DMS114 treated with DMSO at 0.1 percent for 48 hours (cell line): Measurements from ENCODE around the gene NUDT4B.
"Not testable (repeated sequence)": the region's sequence is repeated elsewhere in the genome, so short reads cannot be mapped to it uniquely, and the experiment has no call there.

Source experiments
- DNase-seq: peaks from one replicate; lab custom pipeline; 2025; ENCODE audit not compliant: unreplicated experiment; lab: John Stamatoyannopoulos, UW

NUDT4B gene

DNA sequence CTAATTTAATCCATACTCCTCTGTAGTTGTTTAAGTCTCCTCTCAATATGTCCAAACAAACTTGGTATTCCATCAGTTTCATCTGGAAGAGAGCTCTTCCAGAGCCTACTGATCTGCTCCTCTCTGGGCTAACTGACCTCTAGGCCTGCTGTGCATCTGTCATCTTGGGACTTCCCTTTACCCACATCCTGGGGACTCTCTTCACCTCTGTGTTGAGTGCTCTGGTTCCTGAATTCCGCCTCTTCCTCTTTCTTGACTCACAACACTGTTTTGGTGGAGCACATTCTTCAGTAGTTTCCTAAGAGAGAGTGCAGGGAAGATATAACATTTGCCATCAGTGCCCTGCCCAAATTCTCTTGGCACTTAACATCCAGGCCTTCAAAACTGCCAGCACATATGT, 13.0 kb upstream of the NUDT4B start:
- not testable (repeated sequence) for DNase-seq

DNA sequence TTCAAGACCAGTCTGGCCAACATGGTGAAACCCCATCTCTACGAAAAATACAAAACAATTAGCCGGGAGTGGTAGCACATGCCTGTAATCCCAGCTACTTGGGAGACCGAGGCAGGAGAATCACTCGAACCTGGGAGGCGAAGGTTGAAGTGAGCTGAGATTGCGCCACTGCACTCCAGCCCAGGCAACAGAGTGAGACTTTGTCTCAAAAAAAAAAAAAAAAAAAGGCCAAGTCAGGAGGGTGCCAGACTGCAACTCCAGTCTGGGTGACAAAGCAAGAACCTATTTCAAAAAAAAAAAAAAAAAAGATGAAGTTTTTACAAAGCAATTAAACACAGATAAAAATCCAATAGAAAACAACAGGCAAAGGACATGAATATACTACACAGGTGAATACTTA, 9.9 kb upstream of the NUDT4B start:
- not testable (repeated sequence) for DNase-seq

DNA sequence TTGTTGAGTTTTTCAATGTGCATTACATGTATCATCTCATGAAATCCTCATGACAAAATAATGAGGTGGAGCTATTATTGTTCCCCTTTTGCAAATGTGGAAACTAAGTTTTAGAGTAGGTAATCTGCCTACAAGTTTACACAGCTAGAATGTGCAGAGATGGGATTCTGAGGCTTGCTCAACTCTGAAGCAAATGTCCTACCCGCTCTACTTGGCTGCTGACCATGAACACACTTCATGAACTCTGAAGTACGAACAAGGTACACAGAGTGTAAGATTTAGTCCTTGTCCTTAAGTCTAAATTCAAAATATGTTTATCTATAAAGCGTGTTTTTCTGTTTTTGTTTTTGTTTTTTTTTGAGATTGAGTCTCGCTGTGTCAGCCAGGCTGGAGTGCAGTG, 5.4 kb upstream of the NUDT4B start:
- DNase-seq = not testable (repeated sequence)

DNA sequence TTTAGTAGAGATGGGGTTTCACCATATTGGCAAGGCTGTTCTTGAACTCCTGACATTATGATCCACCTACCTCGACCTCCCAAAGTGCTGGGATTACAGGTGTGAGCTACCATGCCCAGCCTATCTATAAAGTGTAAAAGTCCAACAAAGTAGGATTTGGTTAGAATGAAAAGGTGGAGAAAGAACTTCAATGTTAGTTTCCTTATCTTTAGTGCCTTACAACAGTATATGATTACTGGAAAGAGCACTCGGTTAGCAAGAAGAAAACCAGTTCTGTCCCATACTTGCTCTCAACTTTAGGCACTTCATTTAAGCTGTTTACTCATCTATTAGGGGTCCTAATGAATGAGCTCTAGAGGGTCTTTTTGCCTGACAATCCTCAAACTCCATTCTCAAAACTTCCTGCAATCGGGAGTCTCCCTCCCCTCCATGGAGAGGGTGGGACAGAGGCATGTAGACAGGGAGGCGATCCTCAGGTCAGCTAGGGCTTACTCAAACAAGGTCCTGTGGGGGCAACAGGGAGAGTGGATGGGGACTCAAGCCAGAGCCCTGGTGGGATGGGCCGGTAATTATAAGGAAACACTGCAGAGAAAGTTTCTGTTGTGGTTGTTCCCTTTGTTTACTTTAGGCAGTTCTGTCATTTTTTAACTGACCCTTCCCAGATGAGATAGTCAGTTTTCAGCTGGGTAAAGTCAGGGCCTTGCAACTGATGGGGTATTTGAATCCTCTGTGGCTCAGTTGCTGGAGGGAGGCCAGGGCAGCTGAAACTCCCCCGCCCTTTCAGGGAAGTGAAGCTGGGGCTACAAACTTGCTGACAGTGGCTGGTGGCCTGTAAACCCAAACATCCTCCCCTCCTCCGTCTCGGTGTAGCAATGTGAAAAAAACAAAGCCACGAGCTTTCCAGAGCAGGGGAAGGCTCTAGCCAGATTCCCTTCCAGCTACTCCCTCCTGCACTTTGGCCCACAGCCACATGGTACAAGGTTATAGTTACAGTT, 4.6 kb upstream of the NUDT4B start:
- DNase-seq = not testable (repeated sequence)

DNA sequence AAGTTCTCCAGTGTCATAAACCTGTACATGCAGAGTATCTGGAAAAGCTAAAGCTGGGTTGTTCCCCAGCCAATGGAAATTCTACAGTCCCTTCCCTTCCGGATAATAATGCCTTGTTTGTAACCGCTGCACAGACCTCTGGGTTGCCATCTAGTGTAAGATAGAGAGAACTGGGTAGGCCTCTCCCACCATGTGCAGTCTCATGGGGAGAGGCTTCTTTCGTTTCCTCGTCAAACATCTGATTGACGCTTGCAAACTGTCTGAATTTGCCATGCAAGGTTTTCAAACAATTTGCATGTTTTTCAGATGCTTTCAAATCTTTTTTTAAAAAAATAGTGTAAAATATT, 734 bp downstream of the NUDT4B start:
- DNase-seq = not testable (repeated sequence)

DNA sequence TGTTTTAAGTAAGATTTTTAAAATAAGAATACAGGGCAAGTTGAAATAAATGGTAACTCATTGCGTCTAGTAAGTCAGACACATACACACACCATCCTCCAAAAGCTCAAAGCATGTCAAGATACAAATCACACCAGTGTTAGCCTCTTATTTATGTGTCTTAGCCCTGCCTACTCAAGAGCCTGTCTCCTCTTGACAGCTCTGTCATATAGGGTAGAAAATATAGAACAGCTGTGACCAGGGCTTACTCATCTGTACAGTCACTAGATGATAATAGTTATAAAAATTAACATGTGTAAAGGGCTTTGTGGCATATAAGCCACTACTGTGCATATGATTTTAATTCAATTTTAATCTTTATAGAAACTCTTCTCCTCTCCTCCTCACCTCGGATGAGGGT, 7.7 kb downstream of the NUDT4B start:
- not testable (repeated sequence) for DNase-seq

DNA sequence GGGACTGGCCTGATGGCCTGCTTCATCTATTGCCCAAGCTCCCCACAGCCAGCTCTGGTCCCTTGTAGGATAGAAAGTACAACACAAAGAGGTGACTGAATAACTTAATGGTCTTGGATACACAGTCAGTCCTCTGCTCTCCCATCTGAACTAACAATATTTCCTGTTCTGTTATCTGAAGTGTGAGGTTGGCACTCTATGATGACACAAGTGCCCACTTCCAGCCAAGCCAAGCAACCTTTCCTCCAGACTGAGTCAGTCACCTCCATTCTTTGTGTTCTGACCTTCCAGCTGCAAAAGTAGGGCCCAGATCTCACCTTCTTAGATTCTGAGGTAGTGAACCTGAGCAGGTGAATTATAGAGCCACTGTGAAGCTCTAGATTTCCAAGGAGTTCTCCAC, 8.9 kb downstream of the NUDT4B start:
- DNase-seq = not testable (repeated sequence)

DNA sequence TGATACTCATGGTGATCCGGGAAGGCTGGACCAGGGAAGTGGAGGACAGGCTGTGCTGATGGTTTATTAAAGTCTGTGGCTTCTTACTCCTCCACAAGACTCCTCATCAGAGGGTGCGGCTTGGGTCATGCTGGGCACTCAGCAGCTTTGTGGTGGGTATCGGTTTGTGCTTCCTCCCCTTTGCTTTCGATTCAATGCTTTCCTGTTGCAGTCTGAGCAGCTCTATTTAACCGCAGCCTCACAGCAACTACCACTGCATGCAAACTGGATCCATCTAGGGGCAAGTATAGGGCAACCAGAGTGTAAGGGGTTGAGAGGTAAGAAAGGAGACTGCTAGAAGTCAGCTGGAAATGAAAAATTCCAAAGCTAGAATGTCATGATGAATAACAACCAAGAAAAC, 9.8 kb downstream of the NUDT4B start:
- DNase-seq = not testable (repeated sequence)

DNA sequence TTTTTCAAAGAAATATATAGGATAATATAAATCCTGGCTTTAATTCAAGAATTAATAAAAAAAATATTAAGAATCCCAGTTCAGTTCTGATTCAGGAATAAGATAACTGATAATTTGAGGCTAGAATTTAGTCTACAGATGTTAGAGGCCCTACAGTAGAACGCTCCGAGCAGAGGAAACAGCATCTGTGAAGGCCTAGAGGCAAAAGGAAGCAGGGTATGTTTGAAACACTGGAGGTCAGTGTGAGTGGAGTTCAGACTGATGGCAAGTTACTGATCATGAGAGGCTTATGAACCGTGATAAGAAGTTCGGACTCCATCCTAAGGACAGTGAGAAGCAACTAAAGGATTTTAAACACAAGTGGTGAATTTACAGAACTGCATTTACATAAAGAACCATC, 10.4 kb downstream of the NUDT4B start:
- DNase-seq = not testable (repeated sequence)

DNA sequence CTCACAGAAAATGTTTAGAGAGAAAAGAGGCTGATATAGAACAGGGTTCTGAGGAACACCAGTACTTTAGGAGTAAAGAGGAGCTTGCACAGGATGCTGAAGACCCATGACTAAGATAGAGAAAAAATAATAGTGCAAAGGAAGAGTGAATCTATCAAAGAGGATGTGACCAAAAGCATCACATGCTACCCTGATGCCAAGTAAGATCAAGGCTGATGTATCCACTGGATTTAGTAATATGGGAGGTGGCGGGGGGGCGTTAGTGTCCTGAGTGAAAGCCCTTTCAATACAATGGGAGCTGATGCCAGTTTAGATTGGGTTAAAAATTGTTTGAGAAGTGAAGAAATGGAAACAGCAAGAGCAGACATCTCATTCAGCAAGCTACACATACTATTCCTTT, 11.2 kb downstream of the NUDT4B start:
- DNase-seq = not testable (repeated sequence)

DNA sequence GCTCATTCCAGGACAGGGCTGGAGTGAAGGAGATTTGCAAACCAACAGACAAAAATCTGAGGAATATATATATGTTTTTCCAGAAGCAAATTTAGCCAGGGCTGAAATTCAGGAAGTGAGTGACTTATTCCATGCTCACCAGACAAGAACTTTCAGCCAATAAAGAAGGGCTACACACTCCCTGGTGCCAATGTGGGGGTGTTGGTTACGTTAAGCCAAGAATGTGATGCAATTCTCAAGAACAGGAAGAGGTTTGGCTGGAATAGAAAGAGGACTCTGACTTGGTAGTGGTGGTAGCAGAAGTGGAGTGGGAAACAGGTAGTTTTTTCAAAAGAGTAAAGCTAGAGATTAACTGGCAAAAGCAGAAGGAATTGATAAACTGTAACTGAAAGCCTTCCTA, 11.6 kb downstream of the NUDT4B start:
- not testable (repeated sequence) for DNase-seq

DNA sequence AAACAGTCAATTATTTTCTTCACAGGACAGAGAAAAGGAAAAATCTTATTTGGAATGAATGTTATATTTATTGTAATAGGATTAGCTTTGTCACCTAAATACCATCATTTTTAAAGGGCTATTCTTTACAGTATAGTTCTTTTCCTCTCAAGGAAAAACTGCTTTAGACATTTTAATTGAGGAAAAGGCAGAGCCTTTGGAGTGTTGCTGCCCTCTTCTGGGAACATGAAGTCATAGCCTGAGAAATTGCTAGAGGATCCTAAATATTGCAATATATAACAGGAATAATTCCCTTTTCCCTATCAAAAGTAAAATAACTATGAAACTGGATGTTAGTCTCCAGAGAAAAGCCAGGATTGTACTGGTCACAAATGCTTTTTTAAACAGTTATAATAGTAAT, 12.8 kb downstream of the NUDT4B start:
- DNase-seq = not testable (repeated sequence)

DNA sequence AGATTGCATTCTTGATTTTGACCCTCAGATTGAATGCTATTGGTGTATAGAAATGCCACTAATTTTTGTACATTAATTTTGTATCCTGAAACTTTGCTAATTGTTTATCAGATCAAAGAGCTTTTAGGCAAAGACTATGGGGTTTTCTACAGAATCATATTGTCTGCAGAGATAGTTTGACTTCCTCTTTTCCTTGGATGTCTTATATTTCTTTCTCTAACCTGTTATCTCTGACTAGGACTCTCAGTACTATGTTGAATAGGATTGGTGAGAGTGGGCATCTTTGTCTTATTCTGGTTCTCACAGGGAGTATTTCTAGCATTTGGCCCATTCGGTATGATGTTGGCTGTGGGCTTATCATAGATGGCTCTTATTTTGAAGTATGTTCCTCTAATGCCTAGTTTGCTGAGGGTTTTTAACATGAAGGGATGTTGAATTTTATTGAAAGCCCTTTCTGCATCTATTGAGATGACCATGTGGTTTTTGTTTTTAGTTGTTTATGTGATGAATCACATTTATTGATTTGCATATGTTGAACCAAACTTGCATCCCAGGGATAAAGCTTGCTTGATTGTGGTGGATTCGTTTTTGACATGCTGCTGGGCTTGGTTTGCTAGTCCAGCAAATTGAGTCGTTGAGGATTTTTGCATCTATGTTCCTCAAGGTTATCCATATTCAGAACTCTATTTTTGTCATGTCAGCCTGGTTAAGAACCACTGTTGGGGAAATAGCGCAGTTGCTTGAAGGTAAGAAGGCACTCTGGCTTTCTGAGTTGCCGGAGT, 16.9 kb downstream of the NUDT4B start:
- not testable (repeated sequence) for DNase-seq

DNA sequence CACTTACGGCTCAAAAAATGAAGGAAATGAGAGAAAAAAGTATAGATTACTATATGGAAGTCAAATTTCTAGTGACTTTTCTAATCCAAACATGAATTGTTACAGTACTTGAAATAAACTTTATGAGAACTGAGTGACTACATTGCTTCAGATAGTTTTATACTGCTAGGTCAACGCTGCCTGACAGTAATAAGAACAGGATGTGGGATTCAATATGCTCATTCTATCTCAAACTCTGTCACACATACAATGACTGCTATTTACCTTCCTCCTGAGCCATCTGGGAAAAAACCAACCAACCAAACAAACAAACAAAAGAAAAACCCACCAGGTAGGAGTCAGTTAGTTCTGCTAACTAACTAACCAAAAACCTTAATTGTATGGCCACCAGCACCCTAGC, 20.0 kb downstream of the NUDT4B start:
- DNase-seq = not testable (repeated sequence)

DNA sequence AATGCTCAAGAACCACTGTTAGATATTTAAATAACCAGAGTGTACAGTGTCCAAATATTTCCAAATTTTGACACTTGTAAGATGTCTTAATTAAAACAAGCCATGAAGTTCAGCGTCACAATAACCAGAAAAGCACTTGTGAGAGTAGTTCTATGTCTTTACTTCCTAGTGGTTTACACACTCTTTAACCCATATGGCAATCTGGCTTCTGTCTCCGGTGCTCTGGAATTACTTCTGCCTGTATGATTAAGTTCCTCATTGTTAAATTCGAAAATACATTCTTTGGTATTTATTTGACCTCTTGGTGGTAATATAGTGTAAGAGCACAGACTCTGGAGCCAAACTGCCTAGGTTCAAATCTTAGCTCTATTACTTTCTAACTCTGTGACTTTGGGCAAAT, 20.9 kb downstream of the NUDT4B start:
- DNase-seq = not testable (repeated sequence)

DNA sequence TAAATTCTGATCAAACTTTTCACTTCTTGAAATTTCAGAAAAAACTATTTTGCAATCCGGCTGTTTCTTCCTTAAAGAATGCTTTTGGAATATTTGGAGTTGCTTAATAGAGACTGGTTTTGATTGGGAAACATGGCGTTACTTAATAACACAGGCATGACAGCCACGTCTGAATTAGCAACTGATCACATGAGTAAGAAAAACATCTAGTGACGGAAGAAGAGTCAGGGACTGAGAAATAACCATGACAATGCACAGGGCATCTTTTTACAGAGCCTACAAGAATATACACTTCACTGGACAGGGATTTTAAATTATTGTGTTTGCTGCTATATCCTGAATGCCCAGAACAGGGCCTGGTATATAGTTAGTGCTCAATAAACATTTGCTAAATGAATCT, 25.1 kb downstream of the NUDT4B start:
- not testable (repeated sequence) for DNase-seq

DNA sequence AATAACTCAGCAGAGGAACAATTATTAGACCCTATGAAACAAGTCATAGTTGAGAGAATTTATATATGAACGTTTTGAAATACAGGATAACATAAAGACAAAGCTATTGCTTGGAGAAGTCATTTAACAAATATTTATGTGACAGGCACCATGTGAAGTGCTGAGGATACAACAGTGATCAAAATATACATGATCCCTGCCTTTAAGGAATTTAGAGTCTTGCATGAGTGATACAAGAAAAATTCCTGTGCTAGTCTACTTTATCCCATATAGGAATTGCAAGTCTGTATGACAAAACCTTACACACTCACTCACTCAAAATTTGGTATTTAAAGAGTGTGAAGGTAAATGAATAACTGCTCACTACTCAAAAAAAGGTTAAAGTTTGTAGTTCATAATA, 25.5 kb downstream of the NUDT4B start:
- DNase-seq = not testable (repeated sequence)

DNA sequence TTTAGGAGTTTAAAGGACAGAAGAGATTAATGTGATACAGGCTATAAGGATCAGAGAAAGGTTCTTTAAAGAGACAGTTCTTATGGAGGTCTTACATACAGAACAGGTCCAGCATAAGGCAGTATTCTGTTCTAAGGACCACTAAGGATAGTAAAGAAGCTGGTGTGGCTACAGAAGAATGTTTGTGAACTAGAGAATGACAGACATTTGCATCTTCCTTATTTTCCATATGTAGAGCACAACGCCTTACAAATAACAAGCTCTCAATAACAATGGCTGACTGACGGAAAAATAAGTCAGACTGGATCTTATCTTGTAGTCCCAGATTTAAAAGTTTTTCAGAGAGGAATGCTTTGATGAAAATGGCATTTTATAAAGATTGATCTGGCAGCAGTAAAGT, 26.7 kb downstream of the NUDT4B start:
- DNase-seq = not testable (repeated sequence)

DNA sequence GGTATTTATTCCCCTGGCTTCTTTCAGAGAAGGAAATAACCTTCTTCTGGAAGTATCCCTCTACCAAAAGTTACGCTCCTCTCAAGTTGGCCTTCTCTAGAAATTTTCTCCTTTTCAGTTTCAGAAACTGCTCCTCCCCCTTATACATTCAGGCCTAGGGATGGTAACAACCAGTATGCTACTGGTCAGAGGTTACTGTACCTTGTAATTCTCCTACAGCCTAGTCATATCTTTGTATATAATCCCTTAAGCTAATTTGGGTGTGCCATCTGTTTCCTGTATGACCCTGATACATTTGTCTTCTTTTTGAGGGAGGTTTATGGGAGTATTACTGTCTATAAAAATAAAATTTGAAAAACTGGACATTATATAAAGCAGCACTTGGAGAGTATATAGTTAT, 29.1 kb downstream of the NUDT4B start:
- not testable (repeated sequence) for DNase-seq

DNA sequence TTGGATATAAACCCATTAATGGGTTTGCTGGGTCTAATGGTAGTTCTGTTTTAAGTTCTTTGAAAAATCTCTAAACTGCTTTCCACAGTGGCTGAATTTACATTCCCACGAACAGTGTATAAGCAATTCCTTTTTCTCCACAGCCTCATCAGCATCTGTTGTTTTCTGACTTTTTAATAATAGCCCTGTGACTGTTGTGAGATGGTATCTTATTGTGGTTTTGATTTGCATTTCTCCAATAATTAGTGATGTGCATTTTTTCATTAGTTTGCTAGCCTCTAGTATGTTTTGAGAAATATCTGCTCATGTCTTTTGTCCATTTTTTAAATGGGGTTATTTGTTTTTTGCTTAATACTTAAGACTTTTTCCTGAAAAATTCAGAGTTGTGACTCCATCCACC, 31.8 kb downstream of the NUDT4B start:
- DNase-seq = not testable (repeated sequence)

DNA sequence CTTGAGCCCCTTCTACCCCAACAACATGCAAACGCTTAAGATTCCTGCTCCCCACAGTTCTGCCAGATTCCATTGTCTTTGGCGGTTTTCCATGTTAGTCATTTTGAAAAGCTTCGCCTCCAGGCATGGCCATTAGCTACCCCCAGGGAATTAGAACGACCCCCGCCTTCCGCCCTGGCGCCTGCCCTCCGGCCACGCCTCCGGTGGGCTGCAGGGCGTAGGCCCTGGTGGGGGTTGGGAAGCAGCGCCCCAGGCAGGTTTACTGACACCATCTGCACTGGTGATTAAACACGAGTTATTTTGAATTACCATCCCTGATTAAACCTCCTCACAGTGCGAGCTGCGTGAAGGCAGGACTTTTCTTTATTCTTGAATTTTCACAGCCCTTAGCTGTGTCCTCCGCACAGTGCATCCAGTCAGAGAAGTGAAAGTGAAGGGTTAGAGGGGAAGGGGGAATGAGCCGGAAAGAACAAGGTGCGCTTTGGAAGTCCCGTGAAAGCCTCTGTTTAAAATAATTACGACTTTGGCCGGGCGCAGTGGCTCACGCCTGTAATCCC, 43.0 kb downstream of the NUDT4B start:
- DNase-seq = not testable (repeated sequence)
